Activated T-helper 1 cell treated with anti-CD3 and anti-CD28 coated beads, Interleukin-12 subunit alpha, Interleukin-12 subunit beta, Interleukin-2, Interleukin-4 antibody, amounts not matched to agents 30 ng/mL and 10 ng/mL and 1 ng/mL, durations not matched to agents 14 hours and 24 hours and 36 hours (primary cell): ENCODE results near the gene TEDC2. TPM values are rescaled to one million over a fixed set of nuclear protein-coding genes. Genes with fewer than 3 reads are reported as not detected.

ENCODE experiments used
- DNase-seq: peaks from one replicate; pipeline ENCODE4 v3.0.0; 2021; ENCODE audit warnings: low spot score
- H3K27ac Mint-ChIP-seq: one replicate; pipeline ENCODE4 v1.8.0; 2021; ENCODE audit warnings: mild to moderate bottlenecking, mixed read lengths
- H3K27me3 Mint-ChIP-seq: one replicate; pipeline ENCODE4 v1.8.0; 2022; ENCODE audit warnings: mild to moderate bottlenecking, moderate library complexity, mixed read lengths; ENCODE audit not compliant: insufficient read depth
- H3K36me3 Mint-ChIP-seq: one replicate; pipeline ENCODE4 v1.8.0; 2021; ENCODE audit warnings: low read depth, mixed read lengths
- H3K4me1 Mint-ChIP-seq: one replicate; pipeline ENCODE4 v1.8.0; 2021; ENCODE audit warnings: low read depth, mixed read lengths
- H3K4me3 Mint-ChIP-seq: one replicate; pipeline ENCODE4 v1.8.0; 2021; ENCODE audit warnings: mild to moderate bottlenecking, moderate library complexity, mixed read lengths
- H3K9me3 Mint-ChIP-seq: one replicate; pipeline ENCODE4 v1.8.0; 2021; ENCODE audit warnings: mixed read lengths
- intact Hi-C: fragments of 100-400 bp; cut with micrococcal nuclease; formaldehyde crosslinking; loops from one replicate; pipeline ENCODE4 v1.15.1; 2024
- total RNA-seq: library from RNA; stranded (reverse); gene quantifications from 2 replicates; pipeline ENCODE4 v1.2.3, GENCODE V29; 2022

Gene TEDC2
- total RNA-seq, 1 donor from 2014 or later = 43.9 TPM

- Mint-ChIP-seq H3K9me3 (no peaks in the 10 kb centered on the region), H3K4me3 (no peak within 1 kb of the TSS), H3K27me3 (peaks cover 27% of the 10 kb centered on the region), H3K36me3 (no peaks in the 10 kb centered on the region), H3K27ac (no peak within 1 kb of the TSS), H3K4me1 (peaks cover 4% of the 10 kb centered on the region)
- intact Hi-C loops = no loop called here
- DNase-seq = no peak
These were observed 11.2 kb downstream of the TEDC2 start, which contains the start of gene NTN3 for GRCh38 chr16:2471016-2471652. Gene NTN3, plus strand, starts transcription at chr16:2471297. Its CDS starts 405 bp downstream, at chr16:2471702.

- Mint-ChIP-seq H3K4me3 (no peak overlapping the region), H3K27me3 (peaks cover 26% of the 10 kb centered on the region), H3K4me1 (peaks cover 4% of the 10 kb centered on the region), H3K27ac (no peak overlapping the region), H3K9me3 (no peaks in the 10 kb centered on the region), H3K36me3 (no peaks in the 10 kb centered on the region)
- intact Hi-C loops = no loop called here
- DNase-seq = no peak
These were observed 12.0 kb downstream of the TEDC2 start for GRCh38 chr16:2471653-2472487.

- intact Hi-C loops = no loop called here
- peaks cover 4% of the 10 kb centered on the region for H3K4me1 Mint-ChIP-seq
- H3K9me3 Mint-ChIP-seq = no peaks in the 10 kb centered on the region
- no peak for DNase-seq
- no peaks in the 10 kb centered on the region for H3K36me3 Mint-ChIP-seq
- peaks cover 25% of the 10 kb centered on the region for H3K27me3 Mint-ChIP-seq
- no peak overlapping the region for H3K27ac Mint-ChIP-seq
- H3K4me3 Mint-ChIP-seq = no peak overlapping the region
These were observed 12.6 kb downstream of the TEDC2 start for GRCh38 chr16:2472488-2472864.

GRCh38 chr16:2472885-2473445, 13.1 kb downstream of the TEDC2 start:
- peaks cover 4% of the 10 kb centered on the region for H3K4me1 Mint-ChIP-seq
- H3K27me3 Mint-ChIP-seq = peaks cover 25% of the 10 kb centered on the region
- intact Hi-C loops = no loop called here
- H3K27ac Mint-ChIP-seq = peak overlapping the region; percentile 61
- no peaks in the 10 kb centered on the region for H3K9me3 Mint-ChIP-seq
- no peak for DNase-seq
- no peaks in the 10 kb centered on the region for H3K36me3 Mint-ChIP-seq
- H3K4me3 Mint-ChIP-seq = peak overlapping the region; percentile 72

GRCh38 chr16:2473446-2473926, 13.6 kb downstream of the TEDC2 start:
- intact Hi-C loops = no loop called here
- H3K27me3 Mint-ChIP-seq = peaks cover 24% of the 10 kb centered on the region
- DNase-seq = no peak
- no peaks in the 10 kb centered on the region for H3K36me3 Mint-ChIP-seq
- H3K27ac Mint-ChIP-seq = peak overlapping the region; percentile 61
- H3K4me1 Mint-ChIP-seq = peaks cover 4% of the 10 kb centered on the region
- H3K4me3 Mint-ChIP-seq = peak overlapping the region; percentile 72
- H3K9me3 Mint-ChIP-seq = no peaks in the 10 kb centered on the region

- H3K4me3 Mint-ChIP-seq = peak overlapping the region; percentile 74
- H3K4me1 Mint-ChIP-seq = peaks cover 4% of the 10 kb centered on the region
- H3K9me3 Mint-ChIP-seq = no peaks in the 10 kb centered on the region
- peaks cover 25% of the 10 kb centered on the region for H3K27me3 Mint-ChIP-seq
- no peaks in the 10 kb centered on the region for H3K36me3 Mint-ChIP-seq
- DNase-seq = peak; percentile 44
- intact Hi-C loops = loop anchor here (2.0 kb wide), 2 partner anchors 39 to 59 kb away; partner anchors contain the start of gene ATP6V0C
- peak overlapping the region; percentile 34 for H3K27ac Mint-ChIP-seq
These were observed 14.3 kb downstream of the TEDC2 start for GRCh38 chr16:2473999-2474876.

- H3K4me3 Mint-ChIP-seq = peak within 1 kb of the TSS; percentile 74
- H3K4me1 Mint-ChIP-seq = peaks cover 4% of the 10 kb centered on the region
- H3K27ac Mint-ChIP-seq = peak within 1 kb of the TSS; percentile 34
- no peaks in the 10 kb centered on the region for H3K36me3 Mint-ChIP-seq
- H3K27me3 Mint-ChIP-seq = peaks cover 20% of the 10 kb centered on the region
- DNase-seq = peak; percentile 79
- intact Hi-C loops = loop anchor here (1.0 to 2.0 kb wide), 5 partner anchors 12 to 58 kb away; partner anchors contain the start of genes ATP6V0C, CCNF and TEDC2
- H3K9me3 Mint-ChIP-seq = no peaks in the 10 kb centered on the region
These were observed 15.0 kb downstream of the TEDC2 start, which contains the start of gene TBC1D24 for GRCh38 chr16:2474877-2475412. Gene TBC1D24, plus strand, starts transcription at chr16:2475127. Its CDS starts 21,022 bp downstream, at chr16:2496149.

- DNase-seq = no peak
- H3K27me3 Mint-ChIP-seq = peaks cover 14% of the 10 kb centered on the region
- H3K9me3 Mint-ChIP-seq = no peaks in the 10 kb centered on the region
- H3K27ac Mint-ChIP-seq = no peak overlapping the region
- H3K4me1 Mint-ChIP-seq = peaks cover 4% of the 10 kb centered on the region
- peak overlapping the region; percentile 68 for H3K4me3 Mint-ChIP-seq
- intact Hi-C loops = loop anchor here (1.0 to 2.0 kb wide), 5 partner anchors 12 to 57 kb away; partner anchors contain the start of genes ATP6V0C, CCNF and TEDC2
- H3K36me3 Mint-ChIP-seq = no peaks in the 10 kb centered on the region
These were observed 15.8 kb downstream of the TEDC2 start for GRCh38 chr16:2475413-2476344.

GRCh38 chr16:2476345-2476720, 16.4 kb downstream of the TEDC2 start:
- no peak overlapping the region for H3K27ac Mint-ChIP-seq
- peaks cover 4% of the 10 kb centered on the region for H3K4me1 Mint-ChIP-seq
- H3K36me3 Mint-ChIP-seq = no peaks in the 10 kb centered on the region
- H3K4me3 Mint-ChIP-seq = peak overlapping the region; percentile 68
- peaks cover 13% of the 10 kb centered on the region for H3K27me3 Mint-ChIP-seq
- no peaks in the 10 kb centered on the region for H3K9me3 Mint-ChIP-seq
- no peak for DNase-seq
- intact Hi-C loops = no loop called here

- Mint-ChIP-seq H3K27ac (no peak overlapping the region), H3K4me3 (peak overlapping the region; percentile 68), H3K9me3 (no peaks in the 10 kb centered on the region), H3K27me3 (peaks cover 13% of the 10 kb centered on the region), H3K4me1 (peaks cover 4% of the 10 kb centered on the region), H3K36me3 (no peaks in the 10 kb centered on the region)
- intact Hi-C loops = no loop called here
- no peak for DNase-seq
These were observed 16.8 kb downstream of the TEDC2 start for GRCh38 chr16:2476741-2477140.

GRCh38 chr16:2477327-2477726, 17.4 kb downstream of the TEDC2 start:
- peaks cover 4% of the 10 kb centered on the region for H3K4me1 Mint-ChIP-seq
- no peaks in the 10 kb centered on the region for H3K36me3 Mint-ChIP-seq
- peaks cover 13% of the 10 kb centered on the region for H3K27me3 Mint-ChIP-seq
- no peak for DNase-seq
- H3K4me3 Mint-ChIP-seq = no peak overlapping the region
- no peak overlapping the region for H3K27ac Mint-ChIP-seq
- intact Hi-C loops = no loop called here
- no peaks in the 10 kb centered on the region for H3K9me3 Mint-ChIP-seq
